HG03521 (cell line): ENCODE measurements around the gene SLC25A41.
A peak's percentile ranks its signal among the peaks of the same experiment; 100 is the strongest.
"Not testable (repeated sequence)": the region's sequence is repeated elsewhere in the genome, so short reads cannot be mapped to it uniquely, and the experiment has no call there.

Source experiments
- ATAC-seq: cut with Tn5 transposase; IDR thresholded peaks from one replicate; pipeline ENCODE4 v1.9.1; 2021; ENCODE audit warnings: mild to moderate bottlenecking, moderate library complexity; ENCODE audit not compliant: unreplicated experiment

Gene SLC25A41

DNA sequence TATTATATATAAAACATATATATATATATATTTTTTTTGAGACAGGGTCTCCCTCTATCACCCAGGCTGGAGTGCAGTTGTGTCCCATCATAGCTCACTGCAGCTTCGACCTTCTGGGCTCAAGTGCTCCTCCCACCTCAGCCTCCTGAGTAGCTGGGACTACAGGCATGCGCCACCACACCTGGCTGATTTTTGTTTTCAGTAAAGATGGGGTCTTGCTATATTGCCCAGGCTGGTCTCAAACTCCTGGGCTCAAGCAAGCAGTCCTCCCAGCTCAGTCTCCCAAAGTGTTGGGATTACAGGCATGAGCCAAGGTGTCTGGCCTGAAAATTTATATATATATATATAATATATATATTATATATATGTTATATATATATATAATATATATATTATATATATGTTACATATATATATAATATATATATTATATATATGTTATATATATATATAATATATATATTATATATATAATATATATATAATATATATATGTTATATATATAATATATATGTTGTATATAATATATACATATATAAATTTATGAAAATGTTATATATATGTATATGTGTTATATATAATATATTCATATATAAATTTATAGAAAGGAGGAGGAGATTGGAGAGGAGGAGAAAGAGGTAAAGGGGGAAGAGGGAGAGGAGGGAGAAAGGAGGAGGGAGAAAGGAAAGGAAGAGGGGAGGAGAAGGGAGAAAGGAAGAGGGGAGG, 4.7 kb downstream of the SLC25A41 start:
- ATAC-seq, result not testable (repeated sequence)

DNA sequence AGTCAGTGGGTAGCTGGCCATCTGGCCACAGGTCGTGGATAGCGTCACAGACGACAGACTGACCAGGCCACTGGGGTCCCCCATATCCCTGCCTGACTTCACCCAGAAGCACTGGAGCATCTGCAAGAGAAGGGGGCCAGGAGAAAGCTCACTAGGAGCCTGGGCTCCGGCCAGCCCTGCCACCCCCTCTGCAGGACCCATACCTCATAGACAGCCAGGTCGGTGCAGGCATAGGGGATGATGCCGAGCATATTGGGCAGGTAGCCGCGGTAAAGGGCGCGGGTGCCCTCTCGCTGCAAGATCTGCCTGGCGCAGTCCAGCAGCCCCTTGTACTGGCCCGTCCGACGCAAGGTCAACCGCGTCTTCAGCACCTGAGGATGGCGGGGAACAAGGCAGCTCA, 6.4 kb downstream of the SLC25A41 start:
- ATAC-seq, result no peak

DNA sequence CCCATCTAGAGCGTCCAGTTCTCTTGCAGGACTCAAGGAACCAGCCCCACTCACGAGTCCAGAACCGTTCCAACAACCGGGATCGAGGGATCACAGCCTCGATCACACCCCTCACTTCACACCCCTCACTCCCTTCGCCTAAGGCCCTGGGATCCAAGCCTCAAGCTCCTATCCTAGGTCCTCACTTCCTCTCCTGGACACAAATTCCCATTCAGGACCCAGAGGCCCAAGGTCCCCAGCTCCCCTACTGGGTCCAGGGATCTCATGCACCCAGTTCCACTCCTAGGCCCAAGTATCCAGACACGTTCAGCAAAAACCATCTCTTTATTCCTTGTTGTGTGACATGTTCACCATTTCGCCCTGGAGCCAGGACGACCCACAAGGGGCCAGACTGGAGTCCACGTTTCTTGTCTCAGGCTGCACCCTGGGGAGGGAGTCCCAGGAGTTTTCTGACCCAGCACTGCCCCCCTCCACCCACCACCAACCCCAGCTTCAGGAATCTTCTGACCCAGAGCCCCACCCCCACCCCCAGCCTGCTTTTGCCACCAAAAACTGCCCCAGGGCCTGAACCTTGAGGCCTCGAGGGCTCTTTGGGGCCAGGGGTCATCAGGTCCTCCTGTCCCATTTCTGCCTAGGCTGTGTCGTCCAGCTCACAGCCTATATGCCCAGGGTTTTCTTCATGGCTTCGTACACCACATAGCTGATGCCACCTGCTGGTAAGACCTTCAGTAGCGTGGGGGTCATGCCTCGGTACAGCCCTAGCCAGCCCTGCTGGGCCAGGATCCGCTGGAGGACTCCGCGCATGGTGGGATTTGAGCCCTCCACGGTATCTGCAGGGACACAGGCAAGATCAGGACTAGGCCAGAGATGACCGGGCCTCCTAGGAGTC, 7.6 kb downstream of the SLC25A41 start:
- no peak for ATAC-seq

GRCh38 chr19:6424939-6425731, 8.4 kb downstream of the SLC25A41 start:
- peak; percentile 81 for ATAC-seq

DNA sequence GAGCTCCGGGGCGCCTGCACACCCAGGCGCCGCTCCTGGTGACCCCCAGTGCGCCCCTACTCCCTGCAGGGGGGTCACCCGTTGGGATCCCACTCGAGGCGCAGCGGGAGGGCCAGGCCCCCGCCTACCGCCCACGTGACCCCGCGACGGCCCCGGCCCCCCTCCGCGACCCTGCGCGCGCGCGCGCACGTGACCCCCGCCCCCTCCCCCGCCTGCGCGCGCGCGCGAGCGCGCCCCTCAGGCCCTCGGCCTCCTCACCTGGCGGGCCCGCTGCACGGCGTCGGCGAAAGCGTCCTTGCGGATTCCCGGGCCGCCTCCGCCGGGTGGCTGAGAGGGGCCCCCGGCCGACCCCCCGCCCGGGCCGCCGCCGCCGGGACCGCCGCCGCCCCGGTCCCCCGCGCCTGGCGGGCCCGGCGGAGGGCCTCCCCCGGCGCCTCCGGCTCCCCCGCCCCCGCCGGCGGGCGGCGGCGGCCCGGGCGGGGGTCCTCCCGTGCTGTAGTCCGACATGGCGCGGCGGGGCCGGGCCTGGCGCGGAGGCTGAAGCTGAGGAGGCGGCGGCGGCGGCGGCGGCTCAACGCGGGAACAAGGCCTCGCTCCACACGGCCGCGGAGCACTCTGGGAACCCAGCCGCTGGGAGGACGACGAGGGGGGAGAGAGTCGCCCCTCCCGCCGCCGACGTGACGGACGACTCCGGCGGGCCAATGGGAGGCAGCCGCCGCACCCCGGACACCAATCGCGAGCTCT, 9.2 kb downstream of the SLC25A41 start, which contains the start of gene KHSRP:
Gene KHSRP (minus strand): TSS at position 617 of the 744 bp plus-strand sequence. CDS start 110 bp downstream, at position 507.
- peak; percentile 0 for ATAC-seq

- no peak for ATAC-seq
Observed at GRCh38 chr19:6423499-6424194, 9.9 kb downstream of the SLC25A41 start.

GRCh38 chr19:6421075-6422014, 12.2 kb downstream of the SLC25A41 start:
- ATAC-seq, result no peak

GRCh38 chr19:6418562-6418932, 15.0 kb downstream of the SLC25A41 start:
- ATAC-seq, result no peak

- ATAC-seq, result no peak
Observed at GRCh38 chr19:6417713-6418561, 15.6 kb downstream of the SLC25A41 start.

- ATAC-seq, result no peak
Observed at GRCh38 chr19:6416658-6417405, 16.7 kb downstream of the SLC25A41 start.

GRCh38 chr19:6415591-6416190, 17.9 kb downstream of the SLC25A41 start:
- ATAC-seq, result no peak

DNA sequence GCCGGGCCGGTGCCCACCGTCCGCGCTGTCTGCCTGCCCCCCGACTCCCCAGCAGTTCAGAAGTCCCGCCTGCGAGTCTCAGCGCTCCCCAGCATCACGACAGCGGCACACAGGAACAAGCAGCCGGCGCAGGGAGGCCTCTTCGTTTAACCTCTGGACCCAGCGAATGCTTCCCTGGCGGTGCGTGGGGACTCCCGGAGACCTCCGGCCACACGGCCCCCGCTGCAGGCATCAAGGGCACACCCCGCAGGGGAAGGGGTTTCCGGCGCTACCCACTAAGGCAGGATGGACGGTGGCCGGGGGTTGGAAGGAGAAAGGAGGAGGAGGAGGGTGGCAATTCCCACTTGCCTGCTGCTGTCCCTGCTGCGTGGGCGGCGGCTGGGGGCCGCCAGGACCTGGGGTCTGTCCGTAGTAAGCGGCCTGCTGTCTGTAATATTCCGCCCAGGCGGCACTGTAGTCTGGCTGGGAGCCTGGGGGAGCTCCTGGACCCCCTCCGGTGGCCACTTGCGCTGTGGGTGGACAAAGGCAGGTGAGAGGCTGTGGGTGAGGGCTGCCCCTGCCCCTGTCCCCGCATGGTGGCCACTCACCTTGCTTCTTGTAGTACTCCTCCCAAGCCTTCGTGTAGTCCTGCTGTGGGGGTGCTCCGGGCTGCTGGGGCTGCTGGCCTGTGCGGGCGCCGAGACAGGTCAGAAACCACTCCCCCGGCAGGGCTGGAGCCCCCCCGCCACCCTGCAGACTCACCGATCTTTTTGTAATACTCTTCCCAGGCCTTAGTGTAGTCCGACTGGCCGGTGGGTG, 18.6 kb downstream of the SLC25A41 start:
- ATAC-seq, result no peak

GRCh38 chr19:6413721-6414643, 19.6 kb downstream of the SLC25A41 start:
- ATAC-seq, result no peak

DNA sequence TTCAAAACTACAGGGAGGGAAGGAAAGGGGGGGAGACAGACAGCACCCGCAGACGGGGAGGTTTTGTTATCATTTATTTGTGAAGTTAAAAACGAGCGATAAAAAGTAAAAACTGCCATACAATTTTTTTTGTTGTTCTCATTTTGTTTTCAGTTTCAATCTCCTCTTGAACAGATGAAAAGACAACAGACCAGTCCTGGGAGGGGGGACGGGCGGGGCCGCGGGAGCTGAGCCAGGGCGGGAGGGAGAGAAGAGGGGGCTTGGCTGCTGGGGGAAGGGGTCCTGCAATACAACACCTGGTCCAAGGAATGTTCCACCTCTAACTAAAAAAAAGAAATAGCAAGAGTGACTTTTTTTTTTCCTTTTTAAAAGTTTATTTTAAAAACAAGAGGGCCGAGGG, 20.3 kb downstream of the SLC25A41 start:
- no peak for ATAC-seq
